K562 (cell line): Measurements from ENCODE around the gene RBM20. TPM values are rescaled to one million over a fixed set of nuclear protein-coding genes. Genes with fewer than 3 reads are reported as not detected.

Source experiments
- ATAC-seq: fragments of 200-7000 bp; cut with Tn5 transposase; 3 replicates; pipeline ENCODE4 v1.9.1; 2020; ENCODE audit warnings: moderate library complexity
- BruUV-seq: library from RNA; stranded (reverse); fragments of 400-500 nt; replicated peaks from 2 replicates; lab custom pipeline; 2021; lab: Mats Ljungman, UMichigan
- CTCF ChIA-PET: fragments of 300-600 bp; formaldehyde crosslinking; extraction: SDS; loops from one replicate; lab custom pipeline; 2021; ENCODE audit warnings: low intra/inter-chr PET ratio; lab: Yijun Ruan, JAX
- POLR2A ChIA-PET: fragments of 300-600, 350-650 bp; sonication (Branson Sonifier 250); formaldehyde crosslinking; extraction: SDS; loops from one replicate; lab custom pipeline; 2021; ENCODE audit warnings: antibody characterized with exemption, inconsistent platforms; lab: Yijun Ruan, JAX
- DNase-seq, 4 experiments: peaks; one replicate each; pipeline versions ENCODE4 v3.0.0 to v3.0.0-alpha.2; 2011 to 2018; ENCODE audit warnings: low spot score in 3 of 4, mixed read lengths in 3 of 4; ENCODE audit errors: extremely low read depth in 1 of 4
- FAIRE-seq: peaks from 2 replicates; lab custom pipeline; 2011; peaks lifted over from hg19 to GRCh38; lab: Jason Lieb, UNC
- H2AFZ ChIP-seq: 2 replicates; pipeline ENCODE4 v1.6.0; 2011; ENCODE audit warnings: low read depth, low read length, control low read depth, inconsistent platforms
- H3K27ac ChIP-seq: fragments of 200-600 bp; 3 replicates; pipeline ENCODE4 v1.8.0; 2011; ENCODE audit warnings: low read depth, mild to moderate bottlenecking, control low read depth, inconsistent platforms, low read length, moderate library complexity, mixed read lengths; ENCODE audit errors: extremely low read depth
- H3K27me3 ChIP-seq, 2 experiments: fragments of 300-600 bp in 1 of 2; 2 replicates in 1 of 2; 3 replicates in 1 of 2; pipeline versions ENCODE4 v1.6.0 to v1.8.0; 2011; ENCODE audit warnings: inconsistent platforms in 2 of 2, low read length in 2 of 2, mild to moderate bottlenecking in 1 of 2, mixed read lengths in 1 of 2, moderate library complexity in 1 of 2; ENCODE audit not compliant: control insufficient read depth in 2 of 2, insufficient read depth in 2 of 2
- H3K36me3 ChIP-seq: fragments of 300-600 bp; 3 replicates; pipeline ENCODE4 v1.8.0; 2011; ENCODE audit warnings: mild to moderate bottlenecking, low read length, inconsistent platforms; ENCODE audit not compliant: control insufficient read depth, insufficient read depth
- H3K4me1 ChIP-seq, 2 experiments: fragments of 200-600 bp in 1 of 2; replicated peaks in 1 of 2; 2 replicates in 1 of 2; 3 replicates in 1 of 2; pipeline versions ENCODE4 v1.5.1 to v1.8.0; 2011; ENCODE audit warnings: inconsistent platforms in 2 of 2, low read length in 2 of 2, mild to moderate bottlenecking in 1 of 2, mixed read lengths in 1 of 2, moderate library complexity in 1 of 2; ENCODE audit not compliant: control insufficient read depth in 2 of 2, insufficient read depth in 2 of 2
- H3K4me2 ChIP-seq: 2 replicates; pipeline ENCODE4 v1.6.1; 2011; ENCODE audit warnings: low read length, control low read depth, inconsistent platforms, mixed read lengths; ENCODE audit not compliant: insufficient read depth
- H3K4me3 ChIP-seq: fragments of 200-600 bp; sonication (generic), shearing (Covaris generic); 2 replicates; pipeline ENCODE4 v1.5.1; 2016; ENCODE audit warnings: control low read depth, inconsistent platforms
- H3K79me2 ChIP-seq: fragments of 200-600 bp; 3 replicates; pipeline ENCODE4 v1.8.0; 2011; ENCODE audit warnings: low read length, inconsistent platforms; ENCODE audit not compliant: control insufficient read depth, insufficient read depth
- H3K9ac ChIP-seq, 2 experiments: 2 replicates each; pipeline versions ENCODE4 v1.6.0 to v1.6.1; 2011; ENCODE audit warnings: low read depth in 2 of 2, low read length in 2 of 2, control low read depth in 1 of 2, inconsistent platforms in 1 of 2, mild to moderate bottlenecking in 1 of 2, mixed read lengths in 1 of 2; ENCODE audit not compliant: insufficient read depth in 1 of 2
- H3K9me1 ChIP-seq: one replicate; pipeline ENCODE4 v1.6.0; 2011; ENCODE audit warnings: inconsistent platforms, mild to moderate bottlenecking, low read length, moderate library complexity; ENCODE audit not compliant: control insufficient read depth, insufficient read depth
- H3K9me3 ChIP-seq: replicated peaks from 2 replicates; pipeline ENCODE4 v1.5.1; 2011; ENCODE audit warnings: low read depth, low read length, inconsistent platforms; ENCODE audit not compliant: control insufficient read depth, insufficient read depth
- H4K20me1 ChIP-seq: replicated peaks from 2 replicates; pipeline ENCODE4 v1.6.1; 2011; ENCODE audit warnings: low read length, inconsistent platforms, mixed read lengths; ENCODE audit not compliant: control insufficient read depth, insufficient read depth
- CBFA2T2 ChIP-seq: fragments of 450-650 bp; conservative IDR thresholded peaks from 2 replicates; pipeline ENCODE4 v1.6.1; 2017; ENCODE audit warnings: mild to moderate bottlenecking
- ETV6 ChIP-seq, 3 experiments: fragments of 150-350 bp in 1 of 3; sonication (generic) in 1 of 3; formaldehyde crosslinking in 1 of 3; IDR thresholded peaks; 2 replicates each; pipeline versions ENCODE4 v1.6.1 to v1.8.0; 2014 to 2022; ENCODE audit warnings: borderline replicate concordance in 2 of 3, low read depth in 2 of 3, antibody characterized with exemption in 1 of 3, low read length in 1 of 3, mild to moderate bottlenecking in 1 of 3, missing genetic modification reagents in 1 of 3
- FOSL1 ChIP-seq: fragments of 200-800 bp; sonication (Bioruptor generic); conservative IDR thresholded peaks from 2 replicates; pipeline ENCODE4 v1.6.1; 2016; ENCODE audit warnings: missing genetic modification characterization, missing compliant biosample characterization
- HDAC3 ChIP-seq: fragments of 450-650 bp; IDR thresholded peaks from 2 replicates; pipeline ENCODE4 v1.6.1; 2018; ENCODE audit warnings: borderline replicate concordance, mild to moderate bottlenecking, moderate library complexity; ENCODE audit not compliant: partially characterized antibody
- NCOA1 ChIP-seq: fragments of 450-650 bp; IDR thresholded peaks from 2 replicates; pipeline ENCODE4 v1.6.1; 2016; ENCODE audit warnings: low read depth
- NUFIP1 ChIP-seq: fragments of 450-650 bp; IDR thresholded peaks from 2 replicates; pipeline ENCODE4 v1.6.1; 2018; ENCODE audit not compliant: partially characterized antibody
- PHF20 ChIP-seq: fragments of 450-650 bp; IDR thresholded peaks from 2 replicates; pipeline ENCODE4 v1.6.1; 2018; ENCODE audit not compliant: partially characterized antibody
- PRPF4 ChIP-seq: fragments of 200-400 bp; formaldehyde crosslinking; IDR thresholded peaks from one replicate; pipeline ENCODE4 v1.6.1; 2017; ENCODE audit warnings: low read length, low read depth, mild to moderate bottlenecking; ENCODE audit not compliant: insufficient read depth, poor library complexity, severe bottlenecking
- SETDB1 ChIP-seq: IDR thresholded peaks from one replicate; pipeline ENCODE4 v1.6.1; 2012; ENCODE audit warnings: low read length, control low read depth, inconsistent platforms
- SIN3B ChIP-seq: fragments of 450-650 bp; IDR thresholded peaks from 2 replicates; pipeline ENCODE4 v1.6.1; 2017; ENCODE audit warnings: low read depth, mild to moderate bottlenecking, moderate library complexity
- ZNF431 ChIP-seq: sonication (generic); formaldehyde crosslinking; IDR thresholded peaks from 2 replicates; pipeline ENCODE4 v1.8.0; 2022; ENCODE audit warnings: mild to moderate bottlenecking, missing genetic modification reagents
- ZNF778 ChIP-seq: fragments of 450-650 bp; formaldehyde crosslinking; IDR thresholded peaks from 2 replicates; pipeline ENCODE4 v1.4.0; 2020; ENCODE audit warnings: mild to moderate bottlenecking, moderate library complexity
- WGBS: fragments of 100-300 bp; shearing (Covaris generic); methylation state at CpG from one replicate; pipeline ENCODE4 v1.1.6; 2016; ENCODE audit warnings: low coverage, mixed read lengths; ENCODE audit not compliant: insufficient coverage; ENCODE audit errors: missing lambda C conversion rate; 5-methylcytosine and 5-hydroxymethylcytosine counted together
- in situ Hi-C: fragments of 300-500 bp; cut with MboI; formaldehyde crosslinking; loops from 4 replicates; pipeline ENCODE4 v1.15.0; 2018; ENCODE audit warnings: inconsistent platforms, mixed read lengths
- intact Hi-C: fragments of 100-400 bp; cut with micrococcal nuclease; formaldehyde crosslinking; loops from 2 replicates; pipeline ENCODE4 v1.14.2; 2022
- polyA plus RNA-seq, 8 experiments: library from polyadenylated mRNA; depleted of rRNA in 4 of 8; stranded (reverse) in 5 of 8; unstranded in 3 of 8; fragments of >200 nt; fragmentation: Nextera tagmentation in 2 of 8; fragmentation: Illumina TruSeq in 1 of 8; extraction: Ambion mirVana in 2 of 8; extraction: Trizol in 1 of 8; gene quantifications; 2 replicates each; pipeline versions ENCODE4 v1.2.1 to v1.2.3, GENCODE V29; 2011 to 2014; ENCODE audit warnings: inconsistent platforms in 1 of 8, missing spikeins in 1 of 8
- total RNA-seq, 7 experiments: library from RNA; depleted of rRNA in 6 of 7; stranded (reverse); fragments of >200 nt in 6 of 7; fragmentation: Illumina TruSeq in 2 of 7; extraction: Trizol in 2 of 7; gene quantifications; 2 replicates each; pipeline versions ENCODE4 v1.2.1 to v1.2.3, GENCODE V29; 2011 to 2021; ENCODE audit warnings: low replicate concordance in 1 of 7
- TF ChIP-seq, protein P1 (sequence below): fragments of 450-650 bp; IDR thresholded peaks from 2 replicates; pipeline ENCODE4 v1.6.1; 2016; ENCODE audit warnings: missing biosample characterization, missing genetic modification characterization
- TF ChIP-seq, protein P2 (sequence below): IDR thresholded peaks from 2 replicates; pipeline ENCODE4 v1.6.1; 2011; ENCODE audit warnings: borderline replicate concordance, low read depth, mild to moderate bottlenecking, moderate library complexity, low read length; ENCODE audit not compliant: insufficient read depth, poor library complexity, severe bottlenecking

The RBM20 gene
- total and polyA plus RNA-seq, 9 of the 15 experiments (the other 6 are each of a cell fraction or from before 2014, with no cell fraction given): 0.63 to 5.7 (median 3.2) TPM

- ChIA-PET POLR2A (interaction anchor here (0.6 to 2.2 kb wide), 10 partner anchors 8 to 507 kb away, joined by 3 to 10 read pairs (median 3); partner anchors contain the start of gene RBM20), CTCF (interaction anchor here (0.8 kb wide), 1 partner anchor 55 kb away, joined by 3 read pairs; no protein-coding TSS in a partner anchor)
- Histone ChIP-seq H3K4me1 (peaks cover 12 to 16% of the 10 kb centered on the region in 2 experiments; a peak in 4 of 5 replicates), H3K4me3 (no peak overlapping the region), H3K9ac (peak overlapping the region; percentile 70 to 83; a peak in 3 of 4 replicates), H4K20me1 (no peaks in the 10 kb centered on the region), H3K36me3 (no peaks in the 10 kb centered on the region; the same call in 2 of the 3 replicates), H2AFZ (peak overlapping the region; percentile 84), H3K9me1 (no peaks in the 10 kb centered on the region), H3K79me2 (peaks cover 31% of the 10 kb centered on the region), H3K4me2 (peak overlapping the region; percentile 75), H3K27ac (peak overlapping the region; percentile 98), H3K27me3 (no peaks in the 10 kb centered on the region), H3K9me3 (no peaks in the 10 kb centered on the region)
- FAIRE-seq: peak; percentile 98
- WGBS: 5% methylated on average over 10 of the region's 10 CpGs
- in situ Hi-C loops: loop anchor here (5.0 kb wide), 1 partner anchor 32 kb away; no protein-coding TSS in a partner anchor
- ATAC-seq: peak; percentile 89
- intact Hi-C loops: no loop called here
- peak in 2 of 4 experiments; percentile 29 to 90 for DNase-seq
- no TSS peak for BruUV-seq
- TF ChIP-seq ZNF431 (CRISPR knock-in tag): no peak
- TF ChIP-seq CBFA2T2: no peak
- TF ChIP-seq FOSL1 (tag): peak; percentile 95
- TF ChIP-seq, protein P1, sequence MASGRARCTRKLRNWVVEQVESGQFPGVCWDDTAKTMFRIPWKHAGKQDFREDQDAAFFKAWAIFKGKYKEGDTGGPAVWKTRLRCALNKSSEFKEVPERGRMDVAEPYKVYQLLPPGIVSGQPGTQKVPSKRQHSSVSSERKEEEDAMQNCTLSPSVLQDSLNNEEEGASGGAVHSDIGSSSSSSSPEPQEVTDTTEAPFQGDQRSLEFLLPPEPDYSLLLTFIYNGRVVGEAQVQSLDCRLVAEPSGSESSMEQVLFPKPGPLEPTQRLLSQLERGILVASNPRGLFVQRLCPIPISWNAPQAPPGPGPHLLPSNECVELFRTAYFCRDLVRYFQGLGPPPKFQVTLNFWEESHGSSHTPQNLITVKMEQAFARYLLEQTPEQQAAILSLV (tag): no peak
- no peak for TF ChIP-seq ZNF778 (CRISPR knock-in tag)
- TF ChIP-seq, protein P2, sequence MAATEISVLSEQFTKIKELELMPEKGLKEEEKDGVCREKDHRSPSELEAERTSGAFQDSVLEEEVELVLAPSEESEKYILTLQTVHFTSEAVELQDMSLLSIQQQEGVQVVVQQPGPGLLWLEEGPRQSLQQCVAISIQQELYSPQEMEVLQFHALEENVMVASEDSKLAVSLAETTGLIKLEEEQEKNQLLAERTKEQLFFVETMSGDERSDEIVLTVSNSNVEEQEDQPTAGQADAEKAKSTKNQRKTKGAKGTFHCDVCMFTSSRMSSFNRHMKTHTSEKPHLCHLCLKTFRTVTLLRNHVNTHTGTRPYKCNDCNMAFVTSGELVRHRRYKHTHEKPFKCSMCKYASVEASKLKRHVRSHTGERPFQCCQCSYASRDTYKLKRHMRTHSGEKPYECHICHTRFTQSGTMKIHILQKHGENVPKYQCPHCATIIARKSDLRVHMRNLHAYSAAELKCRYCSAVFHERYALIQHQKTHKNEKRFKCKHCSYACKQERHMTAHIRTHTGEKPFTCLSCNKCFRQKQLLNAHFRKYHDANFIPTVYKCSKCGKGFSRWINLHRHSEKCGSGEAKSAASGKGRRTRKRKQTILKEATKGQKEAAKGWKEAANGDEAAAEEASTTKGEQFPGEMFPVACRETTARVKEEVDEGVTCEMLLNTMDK: no peak
- no peak for TF ChIP-seq SIN3B
- TF ChIP-seq SETDB1: no peak
- no peak for TF ChIP-seq ETV6 (IDR thresholded peaks at IDR 0.05; ENCODE audit: borderline replicate concordance in 1 of 2, low read depth in 2 of 2, low read length in 1 of 2)
- no peak for TF ChIP-seq ETV6 (CRISPR knock-in tag; IDR thresholded peaks at IDR 0.05; ENCODE audit: borderline replicate concordance)
- no peak for TF ChIP-seq HDAC3
- no peak for TF ChIP-seq PHF20
- no peak for TF ChIP-seq NCOA1
- TF ChIP-seq NUFIP1: no peak
- TF ChIP-seq PRPF4: no peak
Measured at GRCh38 chr10:110664483-110665420, 20.6 kb downstream of the RBM20 start.
